ENCODE measurements around the gene RAB14.
"Not testable (repeated sequence)": the region's sequence is repeated elsewhere in the genome, so short reads cannot be mapped to it uniquely, and the experiment has no call there.

Gene RAB14

DNA sequence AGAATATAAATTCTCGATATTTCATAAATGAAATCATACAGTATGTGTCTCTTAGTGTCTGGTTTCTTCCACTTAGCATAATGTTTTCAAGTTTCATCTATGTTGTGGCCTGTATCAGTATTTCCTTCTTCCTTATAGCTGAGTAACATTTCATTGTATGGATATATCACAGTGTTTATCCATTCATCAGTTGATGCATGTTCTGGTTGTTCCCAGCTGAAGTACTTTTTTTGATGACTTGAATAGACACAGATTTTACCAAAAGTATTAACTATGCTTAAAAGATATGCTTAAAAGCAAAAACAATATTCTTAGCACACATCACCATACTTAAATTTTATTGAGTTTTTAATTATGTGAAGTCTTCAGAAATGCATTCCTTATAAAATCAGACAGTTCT, 12.7 kb downstream of the RAB14 start:
- no peak for DNase-seq

DNA sequence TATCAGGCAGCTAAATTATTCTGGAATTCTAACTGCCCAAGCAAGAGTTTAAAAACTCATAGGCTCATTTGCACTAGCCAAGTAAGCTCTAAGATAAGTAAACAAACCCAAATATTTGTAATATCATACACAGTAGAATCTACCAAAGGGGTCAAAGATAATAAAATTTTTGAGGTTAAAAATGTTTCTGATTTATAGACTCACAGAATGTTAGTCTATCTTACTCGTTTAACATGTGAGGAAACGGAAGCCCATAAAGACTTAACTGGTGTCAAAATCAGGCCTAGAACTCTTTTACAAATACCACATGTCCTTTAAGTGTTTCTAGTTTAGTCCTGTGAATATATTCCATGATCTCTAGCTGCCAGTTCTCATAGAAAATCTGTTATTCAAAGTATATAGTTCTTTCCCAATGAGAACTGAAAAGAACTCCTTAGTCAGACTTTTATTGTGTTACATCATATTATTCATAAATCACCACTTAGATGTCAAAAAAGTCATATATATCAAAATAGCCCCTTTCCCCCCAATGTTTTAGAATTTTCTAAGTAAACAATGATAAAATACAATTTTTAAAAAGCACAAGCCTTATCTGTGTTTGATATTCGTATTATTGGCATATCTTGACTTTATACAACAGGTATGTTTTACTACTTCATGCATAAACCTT, 13.9 kb downstream of the RAB14 start:
- DNase-seq = no peak

DNA sequence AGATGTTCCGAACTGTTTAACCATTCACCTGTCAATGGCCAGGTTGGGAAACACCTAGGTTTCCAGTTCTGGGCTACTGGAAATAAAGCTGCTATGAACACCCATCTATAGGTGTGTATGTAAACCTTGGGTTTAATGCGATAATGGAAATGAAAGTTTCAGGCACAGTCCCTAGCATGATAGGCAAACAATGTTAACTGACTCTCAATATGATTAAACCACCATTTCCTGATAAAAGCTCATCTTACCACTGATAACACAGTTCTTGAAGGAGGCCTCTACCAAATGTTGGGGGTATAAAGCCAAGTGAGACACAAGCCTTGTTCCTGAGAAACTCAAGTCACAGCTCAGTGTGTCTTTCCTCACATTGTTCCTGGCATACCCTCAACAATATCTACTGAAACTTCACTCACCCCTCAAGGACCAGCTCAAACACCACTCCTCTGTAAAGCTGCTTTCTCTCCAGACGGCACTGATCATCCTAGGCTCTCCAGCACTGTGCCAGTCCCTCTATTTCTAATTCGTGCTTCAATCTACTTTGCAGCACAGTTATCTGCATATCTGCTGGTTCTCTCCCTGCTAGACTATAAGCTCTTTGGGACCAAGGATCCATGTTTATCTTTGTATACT, 15.8 kb downstream of the RAB14 start:
- no peak for DNase-seq

DNA sequence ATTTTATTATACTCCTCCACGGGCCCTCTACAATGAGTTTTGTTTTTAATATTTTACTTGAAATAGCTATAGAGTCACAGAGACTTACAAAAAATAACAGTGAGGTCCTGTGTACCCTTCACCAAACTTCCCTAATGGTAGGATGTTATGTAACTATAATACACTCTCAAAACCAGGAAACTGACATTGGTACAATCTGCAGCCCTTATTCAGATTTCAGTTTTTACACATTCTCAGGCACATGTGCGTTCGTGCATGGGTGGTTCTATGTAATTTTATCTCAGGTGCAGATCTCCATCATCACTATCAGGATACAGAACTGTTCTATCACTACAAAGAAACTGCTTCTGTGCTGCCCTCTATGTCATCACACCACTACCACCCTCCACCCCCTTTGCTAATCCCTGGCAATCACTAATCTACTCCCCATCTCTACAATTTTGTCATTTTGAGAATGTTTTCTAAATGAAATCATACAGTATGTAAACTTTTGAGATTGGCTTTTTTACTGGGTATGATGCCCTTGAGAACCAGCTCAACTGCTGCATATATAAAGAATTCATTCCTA, 16.4 kb downstream of the RAB14 start:
- DNase-seq = no peak

DNA sequence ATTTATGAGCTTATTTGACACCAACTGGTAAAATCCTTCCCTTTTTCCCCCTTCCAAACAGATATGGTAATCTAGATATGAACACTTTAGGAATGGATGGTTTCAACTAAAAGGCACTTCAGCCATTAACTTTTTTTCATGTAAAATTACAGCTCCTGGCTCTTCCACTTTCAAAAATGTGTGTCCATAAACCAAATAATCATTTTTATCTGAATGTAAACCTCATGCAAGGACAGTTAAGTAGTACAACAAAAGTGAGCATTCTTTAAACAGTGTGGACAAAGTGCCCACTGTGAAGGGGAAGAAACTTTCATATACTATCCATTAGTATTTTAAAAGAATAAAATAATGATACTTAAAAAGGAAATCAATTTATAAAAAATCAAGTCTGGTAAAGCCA, 17.2 kb downstream of the RAB14 start:
- no peak for DNase-seq

DNA sequence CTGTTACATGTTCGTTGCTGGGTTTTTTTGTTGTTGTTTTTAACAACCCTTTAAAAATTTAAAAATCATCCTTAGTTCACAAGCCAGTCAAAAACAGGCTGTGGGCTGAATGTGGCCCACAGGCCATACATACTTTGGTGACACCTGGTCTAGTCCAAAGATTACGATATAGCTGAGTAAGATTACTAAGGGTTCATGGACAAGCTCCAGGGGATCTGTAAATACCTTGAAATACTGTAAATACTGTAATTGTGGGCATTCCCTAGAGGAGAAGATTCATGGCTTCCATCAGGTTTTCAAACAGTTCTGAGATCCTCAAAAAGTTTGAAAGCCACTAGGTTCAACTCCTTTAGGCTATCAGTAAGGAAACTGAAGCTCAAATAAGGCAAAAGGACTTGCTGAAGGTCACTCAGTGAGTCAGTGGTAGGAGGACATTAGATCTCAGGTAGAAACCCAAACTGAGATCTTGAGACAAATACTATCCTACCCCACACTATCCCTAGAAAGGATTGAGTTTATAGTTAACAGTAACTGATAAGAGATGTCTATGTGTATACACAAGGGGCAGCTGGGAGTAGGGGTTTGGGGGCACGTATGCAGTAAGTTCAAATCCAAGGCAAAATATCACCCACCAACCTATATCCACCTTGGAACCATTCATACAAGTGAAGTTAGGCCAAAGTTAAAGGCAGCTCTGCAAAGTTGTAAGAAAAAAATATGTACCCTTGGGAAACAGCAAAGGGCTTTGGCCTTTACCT, 17.8 kb downstream of the RAB14 start:
- no peak for DNase-seq

DNA sequence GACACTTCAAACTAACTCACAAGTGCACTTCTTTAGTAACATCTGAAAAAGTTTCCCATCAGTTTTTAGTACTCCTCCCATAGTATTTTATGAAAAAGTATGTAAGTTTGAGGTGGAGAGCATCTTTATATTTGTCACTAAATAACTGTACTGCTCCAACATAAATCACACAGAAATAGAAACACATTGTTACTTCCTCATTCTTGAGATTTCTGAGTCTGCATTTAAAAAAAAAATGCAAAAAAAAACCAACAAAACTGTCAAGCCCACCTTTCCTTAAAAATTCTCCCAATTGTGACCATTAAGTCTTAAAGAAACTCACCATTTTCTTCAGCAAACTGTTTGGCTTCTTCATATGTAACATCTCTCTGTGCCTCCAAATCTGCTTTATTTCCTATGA, 18.7 kb downstream of the RAB14 start:
- DNase-seq = no peak

DNA sequence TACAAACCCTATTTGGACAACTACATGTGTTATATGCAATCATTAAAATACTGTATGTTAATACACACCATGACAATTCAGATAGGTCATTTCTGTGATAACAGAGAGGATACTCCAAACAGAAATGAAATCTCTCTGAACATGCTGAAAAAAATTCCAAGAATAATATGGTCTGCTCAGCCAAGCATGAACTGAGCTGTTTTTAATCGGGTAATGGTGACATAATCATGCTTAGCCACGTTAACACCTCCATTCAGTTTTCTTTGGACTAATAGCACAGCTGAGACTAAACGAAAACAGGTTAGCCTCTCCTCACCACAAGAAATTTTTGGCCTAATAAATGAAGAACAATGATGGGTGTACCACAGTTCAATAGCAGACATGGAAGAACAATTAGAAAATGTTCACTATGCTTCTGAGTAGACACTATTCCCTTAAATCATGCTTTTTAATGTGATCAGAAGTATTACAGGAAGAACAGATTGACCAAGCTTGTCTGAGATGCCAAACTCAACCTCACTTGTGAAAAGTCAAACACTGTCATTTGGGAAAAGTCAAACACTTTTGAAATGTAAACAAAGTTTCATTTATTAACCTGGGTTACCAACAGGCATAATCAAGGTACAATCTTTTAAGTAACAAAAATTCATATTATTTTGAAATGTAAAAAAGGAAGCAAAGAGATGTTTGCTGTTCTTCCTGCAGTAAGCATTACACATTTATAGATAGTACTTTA, 19.4 kb downstream of the RAB14 start:
- DNase-seq = no peak

DNA sequence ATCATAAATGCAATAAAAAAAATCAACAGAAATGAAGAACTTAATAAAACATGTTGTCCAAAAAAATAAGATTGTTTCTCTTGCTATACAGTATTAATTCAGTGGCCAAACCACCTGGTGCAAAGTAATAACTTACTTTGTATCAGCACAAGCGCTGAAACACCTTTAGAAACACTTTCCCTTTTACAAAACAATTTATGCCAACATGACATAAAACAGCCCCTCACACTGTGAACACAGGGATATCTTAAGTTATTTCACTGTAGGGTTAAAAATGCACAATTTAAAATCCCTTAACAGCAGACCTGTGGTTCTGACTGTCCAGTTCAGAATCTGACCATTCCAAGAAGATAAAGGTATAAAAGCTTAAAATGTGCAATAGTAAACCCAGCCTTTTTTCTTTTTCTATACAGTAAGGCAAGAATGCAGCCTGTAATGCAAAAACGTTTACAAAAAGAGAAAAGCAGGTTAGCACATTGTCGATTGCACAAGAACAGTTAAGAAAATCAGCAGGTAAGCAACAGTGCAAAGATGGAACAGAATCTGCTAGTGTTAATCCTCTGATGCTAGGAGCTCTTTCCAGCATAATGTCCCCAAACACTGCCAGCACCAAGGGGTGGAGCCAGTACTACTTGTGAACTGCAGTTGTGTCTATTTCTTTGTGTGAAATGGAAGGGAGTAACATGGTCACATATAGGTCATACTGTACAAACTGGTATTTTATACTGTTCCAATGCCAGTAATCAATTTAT, 21.6 kb downstream of the RAB14 start:
- DNase-seq = no peak

DNA sequence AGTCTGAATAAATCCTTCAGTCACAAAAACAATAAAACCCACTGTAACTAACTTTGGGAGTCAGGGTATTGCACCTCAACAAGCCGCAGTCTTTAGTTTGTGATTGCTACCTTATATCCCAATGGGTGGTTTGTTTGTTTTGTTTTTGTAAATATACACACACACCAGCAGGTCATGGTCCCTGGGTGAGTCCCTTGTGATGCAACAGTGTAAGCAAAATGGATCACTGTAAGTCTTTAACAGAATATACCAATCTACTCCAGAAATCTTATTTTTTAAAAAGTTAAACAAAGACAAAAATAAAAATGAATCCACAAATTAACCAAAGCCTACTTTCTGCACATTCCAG, 22.3 kb downstream of the RAB14 start:
- not testable (repeated sequence) for DNase-seq

DNA sequence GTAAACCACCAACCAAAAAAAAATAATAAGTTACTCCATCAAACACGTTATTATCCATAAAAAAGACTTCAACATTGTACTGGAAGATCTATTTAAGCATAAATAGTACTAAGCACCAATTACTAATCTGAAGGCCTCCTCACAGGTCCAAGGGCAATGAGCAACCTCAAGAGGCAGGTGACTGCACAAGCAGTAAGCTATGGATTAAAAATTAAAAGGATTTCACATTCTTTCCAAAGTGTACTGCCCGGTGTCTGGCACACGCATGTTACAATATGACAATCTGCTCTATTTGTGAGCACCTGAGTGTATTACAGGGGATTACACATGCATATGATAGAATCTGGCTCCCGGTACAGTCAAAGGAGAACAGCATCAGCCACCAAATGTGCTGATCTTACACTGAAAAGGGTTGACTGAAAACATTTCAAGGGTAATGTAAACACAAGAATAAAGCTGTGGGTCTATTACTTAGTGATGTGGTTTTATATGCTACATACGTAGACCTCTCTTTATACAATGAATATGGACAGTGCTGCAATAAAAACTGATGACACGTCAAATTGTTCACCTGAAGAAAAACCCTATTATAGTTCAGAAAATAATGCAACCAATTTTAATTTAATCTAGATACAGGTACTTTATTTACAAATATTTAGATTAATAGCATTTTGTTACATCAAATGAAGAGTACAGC, 22.8 kb downstream of the RAB14 start:
- DNase-seq = no peak

DNA sequence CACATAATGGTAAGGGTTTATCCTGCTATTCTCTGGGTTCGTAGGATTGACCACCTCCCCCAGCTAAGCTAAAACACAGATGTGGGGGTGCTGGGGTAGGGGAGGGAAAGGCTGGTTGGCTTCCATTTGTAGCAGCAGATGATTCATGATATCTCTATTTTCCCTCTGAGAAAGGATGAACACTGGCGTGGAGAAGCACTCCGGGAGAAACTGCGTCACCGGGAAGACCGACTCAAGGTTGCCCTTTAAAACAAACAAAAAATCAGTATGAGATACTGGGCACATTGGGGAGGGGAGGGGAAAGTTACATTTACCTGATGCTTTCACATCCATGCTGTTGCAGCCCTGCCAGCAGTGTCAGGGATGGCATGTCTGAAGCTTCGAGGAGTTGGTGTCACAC, 28.2 kb downstream of the RAB14 start:
- DNase-seq = no peak

DNA sequence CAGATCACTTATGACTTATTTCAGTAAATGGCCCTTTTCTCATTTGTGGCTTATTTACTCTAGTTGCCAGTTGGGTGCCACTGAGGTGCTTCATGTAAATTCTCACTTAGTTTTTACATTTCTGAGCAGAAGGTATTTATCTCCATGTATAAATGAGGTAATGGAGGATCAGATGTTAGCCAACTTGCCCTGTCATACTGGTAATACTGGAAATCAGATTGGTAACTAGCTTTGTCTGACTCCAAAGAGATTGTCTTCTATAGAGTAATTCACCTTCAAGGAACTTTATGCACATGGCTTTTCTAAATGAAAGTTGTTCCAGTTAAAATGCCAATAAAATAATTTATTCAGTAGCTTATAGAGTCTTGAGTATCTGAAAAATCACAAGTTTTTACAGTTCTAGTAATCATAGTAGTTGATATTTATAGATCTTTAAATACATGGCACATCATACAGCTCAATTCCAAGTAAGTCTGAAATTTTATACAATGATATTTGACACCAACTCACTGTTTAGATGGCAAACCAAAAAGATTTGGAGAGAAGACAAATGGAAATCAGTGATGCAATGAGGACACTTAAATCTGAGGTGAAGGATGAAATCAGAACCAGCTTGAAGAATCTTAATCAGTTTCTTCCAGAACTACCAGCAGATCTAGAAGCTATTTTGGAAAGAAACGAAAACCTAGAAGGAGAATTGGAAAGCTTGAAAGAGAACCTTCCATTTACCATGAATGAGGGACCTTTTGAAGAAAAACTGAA, 28.8 kb downstream of the RAB14 start:
- no peak for DNase-seq

DNA sequence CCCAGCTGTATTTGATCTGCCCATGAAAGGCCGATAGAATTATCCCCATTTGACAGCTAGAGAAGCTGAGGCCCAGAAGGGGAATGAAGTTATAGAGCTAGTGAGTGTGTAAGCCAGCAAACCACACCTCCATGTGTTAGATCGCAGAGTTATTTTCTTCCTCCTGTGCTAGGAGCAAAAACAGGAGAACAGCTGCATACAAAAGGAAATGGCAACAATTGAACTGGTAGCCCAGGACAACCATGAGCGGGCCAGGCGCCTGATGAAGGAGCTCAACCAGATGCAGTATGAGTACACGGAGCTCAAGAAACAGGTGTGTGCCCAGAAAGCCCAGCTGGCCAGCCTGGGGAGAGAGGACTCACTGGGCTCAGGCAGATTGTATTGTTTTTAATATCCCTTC, 30.4 kb downstream of the RAB14 start:
- no peak for DNase-seq

DNA sequence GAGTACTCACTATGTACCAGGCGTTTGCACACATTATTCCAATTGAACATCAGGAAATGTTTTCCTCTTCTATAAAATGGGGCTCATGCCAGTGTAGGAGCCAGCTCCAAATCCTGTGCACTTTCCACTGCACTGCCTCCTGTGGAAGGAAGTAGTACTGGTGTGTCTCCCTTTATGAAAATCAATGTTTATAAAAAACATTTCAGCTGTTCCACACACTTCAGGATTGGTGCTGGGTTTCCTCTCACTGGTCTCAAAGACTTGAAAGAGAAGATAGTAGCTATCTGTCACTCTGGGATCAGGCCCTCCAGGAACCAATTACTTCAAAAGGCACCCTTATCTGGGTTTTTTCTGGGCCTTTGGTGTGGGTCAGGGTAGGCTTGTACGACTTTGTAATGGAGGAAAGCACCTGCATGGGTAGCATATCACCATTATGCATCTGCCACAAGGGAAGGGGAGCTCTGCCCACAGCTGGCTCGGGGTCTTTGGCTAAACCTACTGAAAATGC, 32.5 kb downstream of the RAB14 start:
- DNase-seq = peak; percentile 10 to 43 (median 32)

DNA sequence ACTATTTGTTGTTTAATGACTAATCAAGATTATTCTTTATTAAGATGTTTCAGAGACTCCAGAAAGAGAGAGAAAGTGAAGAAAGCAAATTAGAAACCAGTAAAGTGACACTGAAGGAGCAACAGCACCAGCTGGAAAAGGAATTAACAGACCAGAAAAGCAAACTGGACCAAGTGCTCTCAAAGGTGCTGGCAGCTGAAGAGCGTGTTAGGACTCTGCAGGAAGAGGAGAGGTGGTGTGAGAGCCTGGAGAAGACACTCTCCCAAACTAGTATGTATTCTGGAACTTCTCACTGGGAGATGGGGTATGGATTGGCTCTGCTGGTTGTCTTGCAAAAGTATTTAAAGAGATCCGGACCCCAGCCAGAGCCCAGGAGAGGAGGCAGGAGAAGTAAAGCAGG, 33.6 kb downstream of the RAB14 start:
- DNase-seq = no peak

DNA sequence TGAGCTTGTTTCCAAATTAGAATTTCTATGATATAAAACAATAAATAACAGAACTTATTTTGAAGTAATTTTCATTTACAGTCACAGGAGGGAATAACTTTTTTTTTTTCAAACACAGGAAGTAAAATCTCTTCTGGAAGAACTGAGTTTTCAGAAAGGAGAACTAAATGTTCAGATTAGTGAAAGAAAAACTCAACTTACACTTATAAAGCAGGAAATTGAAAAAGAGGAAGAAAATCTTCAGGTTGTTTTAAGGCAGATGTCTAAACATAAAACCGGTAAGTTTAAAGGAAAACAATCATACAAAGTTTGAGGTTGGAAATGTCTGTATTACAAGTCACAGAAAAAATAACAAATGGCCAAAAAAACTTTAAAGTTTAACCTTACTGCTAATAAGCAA, 41.6 kb downstream of the RAB14 start:
- DNase-seq = no peak

DNA sequence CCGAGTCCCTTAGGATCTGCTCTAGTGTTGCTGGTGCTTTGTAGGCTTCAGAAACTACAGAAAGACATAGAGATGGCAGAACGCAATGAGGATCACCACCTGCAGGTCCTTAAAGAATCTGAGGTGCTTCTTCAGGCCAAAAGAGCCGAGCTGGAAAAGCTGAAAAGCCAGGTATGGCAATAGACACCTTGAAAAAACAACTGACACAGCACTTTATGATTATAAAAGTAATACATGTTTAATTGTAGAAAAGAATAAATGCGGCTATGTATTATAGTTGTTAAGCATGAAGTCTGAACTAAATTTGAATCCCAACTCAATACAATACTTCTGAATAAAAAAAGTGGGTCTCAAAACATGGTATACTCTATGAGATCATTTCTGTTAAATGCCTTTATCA, 43.7 kb downstream of the RAB14 start:
- peak in 1 of 6 experiments; percentile 1 for DNase-seq

DNA sequence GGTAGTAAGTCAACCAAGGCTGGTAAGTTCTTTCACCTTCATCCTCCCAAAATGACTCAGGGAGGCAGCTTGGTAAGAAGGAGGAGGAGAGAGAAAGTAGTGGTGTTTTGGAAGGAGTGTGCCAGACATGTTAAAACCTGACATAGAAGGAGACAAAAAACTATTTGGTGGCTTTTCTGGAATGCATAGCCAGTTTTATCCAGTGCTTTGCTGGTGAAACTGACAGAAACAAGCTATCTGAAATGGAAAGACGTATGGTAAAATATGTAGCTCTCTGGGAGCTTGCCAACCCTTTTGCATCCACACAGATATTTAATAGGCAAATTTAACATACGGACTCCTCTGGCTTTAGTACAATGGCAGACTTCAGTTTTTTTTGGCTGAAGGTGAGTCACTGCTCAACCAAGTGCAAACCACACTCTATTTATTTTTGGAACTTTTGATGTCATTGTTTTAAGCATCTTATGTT, 45.4 kb downstream of the RAB14 start:
- no peak for DNase-seq

DNA sequence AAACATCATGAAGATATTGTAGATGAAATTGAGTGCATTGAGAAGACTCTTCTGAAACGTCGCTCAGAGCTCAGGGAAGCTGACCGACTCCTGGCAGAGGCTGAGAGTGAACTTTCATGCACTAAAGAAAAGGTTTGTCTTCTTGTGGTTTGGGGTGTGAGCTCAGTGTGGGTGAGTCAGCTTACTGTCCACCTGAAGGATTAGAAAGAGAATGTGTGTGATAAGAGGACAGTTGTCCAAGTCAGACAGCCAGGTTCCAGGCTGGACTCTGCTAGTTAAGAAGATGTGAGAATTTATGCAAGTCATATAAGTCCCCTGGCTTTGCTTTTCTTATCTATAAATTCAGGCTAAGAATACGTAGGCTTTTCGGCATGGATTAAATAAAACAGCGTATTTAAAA, 46.9 kb downstream of the RAB14 start:
- no peak for DNase-seq

DNA sequence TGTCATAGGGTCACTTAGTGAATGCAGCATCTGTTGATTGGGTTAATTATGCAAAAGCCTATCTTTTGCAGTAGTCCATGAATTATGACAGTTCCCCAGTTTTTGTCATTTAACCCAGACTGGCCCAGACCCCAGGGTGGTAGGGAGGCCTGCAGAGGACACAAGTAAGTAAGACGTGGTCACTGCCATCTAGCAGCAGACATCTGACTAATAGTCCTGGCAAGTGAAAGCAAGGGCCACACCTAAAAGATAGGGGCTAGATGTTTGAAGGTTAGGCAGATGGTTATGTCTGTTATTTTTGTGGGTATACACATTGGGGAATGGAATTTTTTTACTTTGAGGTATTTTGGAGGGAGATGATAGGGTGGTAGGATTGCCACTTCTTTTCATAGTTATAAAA, 48.0 kb downstream of the RAB14 start:
- no peak for DNase-seq
